ENCODE results near the gene ARHGEF40.

The ARHGEF40 gene

GRCh38 chr14:21090194-21090939 lies 20.3 kb downstream of the ARHGEF40 start:
- no peak for DNase-seq (ENCODE audit: extremely low read depth, low read depth)
- peak; percentile 45 for TF ChIP-seq CTCF (IDR thresholded peaks at IDR 0.05; ENCODE audit: low read depth, low read length)

DNA sequence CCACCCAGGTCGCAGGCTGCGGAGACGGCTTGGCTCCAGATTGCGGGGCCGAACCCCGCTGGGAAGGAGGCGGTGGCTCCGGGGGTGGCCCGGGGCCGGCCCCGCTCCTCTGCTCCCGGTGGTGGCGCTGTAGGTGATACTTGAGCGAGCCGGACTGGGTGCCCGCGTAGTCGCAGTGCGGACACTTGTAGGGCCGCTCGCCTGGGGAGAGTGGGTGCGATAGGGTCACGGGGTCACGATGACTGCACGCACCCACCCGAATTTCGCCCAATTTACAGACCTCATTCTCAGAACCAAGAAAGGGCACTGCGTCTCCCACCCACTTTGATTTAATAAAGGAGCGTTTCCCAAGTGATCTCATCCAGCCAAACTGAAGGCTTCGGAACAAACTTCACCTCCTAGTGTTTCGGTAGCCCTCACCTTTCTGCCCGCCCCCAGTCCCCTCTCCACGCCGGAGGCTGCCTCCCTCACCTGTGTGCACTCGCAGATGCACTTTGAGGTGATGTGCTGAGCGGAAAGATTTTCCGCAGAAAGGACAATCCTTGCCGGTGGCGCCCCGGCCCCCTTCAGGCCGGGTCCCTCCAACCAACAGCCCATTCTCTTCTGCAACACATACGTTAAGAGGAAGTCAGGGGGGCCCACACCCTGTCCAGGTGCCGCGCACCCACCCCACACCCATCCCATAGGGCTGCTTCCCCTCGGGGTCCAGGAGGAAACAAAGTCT lies 21.0 kb downstream of the ARHGEF40 start:
- DNase-seq (ENCODE audit: extremely low read depth, low read depth) = no peak
- no peak for TF ChIP-seq CTCF (IDR thresholded peaks at IDR 0.05; ENCODE audit: low read depth, low read length)

GRCh38 chr14:21091821-21092272 lies 21.7 kb downstream of the ARHGEF40 start:
- no peak for DNase-seq (ENCODE audit: extremely low read depth, low read depth)
- no peak for TF ChIP-seq CTCF (IDR thresholded peaks at IDR 0.05; ENCODE audit: low read depth, low read length)

- DNase-seq (ENCODE audit: extremely low read depth, low read depth) = no peak
- no peak; the same call in none of the 2 replicates for TF ChIP-seq CTCF (IDR thresholded peaks at IDR 0.05; ENCODE audit: low read depth, low read length)
Observed at GRCh38 chr14:21092273-21093011, 22.3 kb downstream of the ARHGEF40 start.

GRCh38 chr14:21093018-21093417 lies 22.9 kb downstream of the ARHGEF40 start:
- TF ChIP-seq CTCF (IDR thresholded peaks at IDR 0.05; ENCODE audit: low read depth, low read length) = no peak
- no peak for DNase-seq (ENCODE audit: extremely low read depth, low read depth)

DNA sequence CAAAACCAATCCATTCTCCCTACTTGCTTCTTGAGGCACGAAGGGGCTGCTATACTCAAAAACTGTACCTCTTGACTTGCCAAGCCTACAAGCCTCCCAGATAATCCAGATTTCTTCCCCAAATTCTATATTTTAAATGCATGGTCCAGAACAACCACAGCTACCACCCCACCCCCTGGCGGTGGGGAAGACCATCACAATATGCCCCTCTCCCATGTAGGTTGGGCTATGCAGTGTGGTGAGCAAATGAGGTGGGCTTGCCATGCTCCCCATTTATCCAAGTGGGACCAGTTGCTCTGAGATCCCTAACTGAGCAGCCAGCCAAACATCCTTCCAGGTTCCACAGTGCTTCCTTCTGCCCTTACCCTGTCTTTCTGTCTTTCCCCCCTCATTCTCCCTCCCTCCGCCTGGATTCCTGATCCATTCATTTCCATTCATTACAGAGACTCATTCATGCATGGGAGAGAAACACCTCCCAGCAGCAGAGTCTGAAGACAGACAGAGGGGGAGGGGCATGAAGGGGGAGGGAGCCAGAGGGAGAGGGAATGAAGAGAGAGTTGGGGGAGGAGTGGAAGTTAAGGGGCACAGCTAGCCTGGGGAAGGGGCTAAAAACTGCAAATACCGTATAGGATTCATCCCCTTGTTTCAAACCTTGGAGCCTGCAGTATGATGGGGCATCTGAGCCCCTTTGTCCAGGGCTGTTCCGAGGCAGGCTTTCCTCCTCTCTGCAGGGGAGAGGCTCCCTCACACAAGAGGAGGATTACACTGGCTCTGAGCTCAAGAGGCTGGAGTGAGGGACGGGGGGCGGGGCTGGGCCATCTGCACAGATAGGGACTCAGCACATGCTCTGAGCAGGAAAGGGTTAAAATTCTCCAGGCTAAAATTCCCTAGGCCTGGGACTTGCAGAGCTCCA lies 23.9 kb downstream of the ARHGEF40 start:
- peak; percentile 31 for TF ChIP-seq CTCF (IDR thresholded peaks at IDR 0.05; ENCODE audit: low read depth, low read length)
- no peak for DNase-seq (ENCODE audit: extremely low read depth, low read depth)
